ENCODE results near the gene SPHK1. TPM values are rescaled to one million over a fixed set of nuclear protein-coding genes. Genes with fewer than 3 reads are reported as not detected.

SPHK1 gene
- total RNA-seq, 1 donor from 2014 or later = 3.1 TPM

GRCh38 chr17:76433693-76434092 lies 49.3 kb downstream of the SPHK1 start:
- DNase-seq (ENCODE audit: low spot score) = no peak

DNA sequence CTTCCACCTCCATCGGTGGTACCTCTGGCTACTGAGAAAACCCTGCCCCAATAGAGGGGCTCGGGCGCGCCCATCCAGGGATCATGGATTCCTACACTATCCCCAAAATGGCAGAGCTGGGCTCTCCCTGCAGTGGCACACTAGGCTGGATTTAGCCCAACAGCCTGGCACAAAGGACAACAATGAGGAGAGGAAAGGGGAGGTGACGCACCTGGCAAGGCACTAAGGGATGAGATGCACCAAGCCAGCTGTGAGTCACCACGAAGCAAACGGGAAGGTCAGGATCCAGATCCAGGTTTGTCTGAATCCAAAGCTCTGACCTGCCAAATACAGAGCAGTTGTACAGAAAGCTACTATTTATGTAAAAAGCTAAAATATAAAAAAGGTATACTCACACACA lies 50.5 kb downstream of the SPHK1 start:
- DNase-seq (ENCODE audit: low spot score) = no peak

DNA sequence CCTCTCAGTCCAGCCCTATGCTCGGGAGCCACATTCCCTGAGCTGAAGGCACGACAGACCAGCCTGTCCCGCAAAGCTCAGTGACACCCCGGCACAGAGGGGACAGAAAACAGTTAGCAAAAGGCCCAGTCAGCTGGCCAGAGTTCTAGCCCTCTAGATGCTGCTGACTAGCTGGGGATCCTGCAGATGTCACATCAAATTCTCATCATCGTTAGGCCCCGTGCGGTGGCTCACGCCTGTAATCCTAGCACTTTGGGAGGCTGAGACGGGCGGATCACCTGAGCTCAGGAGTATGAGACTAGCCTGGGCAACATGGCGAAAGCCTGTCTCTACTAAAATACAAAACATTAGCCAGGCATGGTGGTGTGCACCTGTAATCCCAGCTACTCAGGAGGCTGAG lies 51.3 kb downstream of the SPHK1 start:
- DNase-seq (ENCODE audit: low spot score) = no peak

Other genes with a start within 250 kb of the SPHK1 start
- 2.5 TPM for gene FOXJ1, start 243.4 kb upstream of the SPHK1 start, total RNA-seq
- gene RNF157, start 144.1 kb upstream of the SPHK1 start, total RNA-seq = 4.3 TPM
- 89.1 TPM for gene UBALD2, start 119.3 kb upstream of the SPHK1 start, total RNA-seq
- gene QRICH2, start 76.3 kb upstream of the SPHK1 start, total RNA-seq = 1.9 TPM
- gene PRPSAP1, start 30.7 kb upstream of the SPHK1 start, total RNA-seq = 40.1 TPM
- gene UBE2O, start 68.5 kb downstream of the SPHK1 start, total RNA-seq = 30.3 TPM
- not detected for gene AANAT, start 83.0 kb downstream of the SPHK1 start, total RNA-seq
- gene RHBDF2, start 116.8 kb downstream of the SPHK1 start, total RNA-seq = 41.6 TPM
- 24.6 TPM for gene CYGB, start 153.1 kb downstream of the SPHK1 start, total RNA-seq
- 11.5 TPM for gene PRCD, start 155.4 kb downstream of the SPHK1 start, total RNA-seq
- 28.7 TPM for gene ST6GALNAC2, start 201.3 kb downstream of the SPHK1 start, total RNA-seq

Data from ureter (tissue), 1 donor.